ENCODE data around the gene SIGLEC1.

- TF ChIP-seq CTCF (conservative IDR thresholded peaks at IDR 0.05) (no peak), EZH2 (IDR thresholded peaks at IDR 0.05; ENCODE audit: low read depth) (no peak)
These were observed 33.3 kb upstream of the SIGLEC1 start for GRCh38 chr20:3745686-3746173.

Measured in PC-9 (cell line).